IMR-90 (cell line): ENCODE measurements around the gene ITPKB. TPM values are rescaled to one million over a fixed set of nuclear protein-coding genes. Genes with fewer than 3 reads are reported as not detected.

Experiments
- ATAC-seq: fragments of 200-7000 bp; cut with Tn5 transposase; 2 replicates; pipeline ENCODE4 v1.9.1; 2020; ENCODE audit warnings: low read depth, mild to moderate bottlenecking, moderate library complexity
- BruUV-seq: library from RNA; stranded (reverse); fragments of 400-500 nt; replicated peaks from 2 replicates; lab custom pipeline; 2021; lab: Mats Ljungman, UMichigan
- CTCF ChIA-PET: fragments of 300-600 bp; formaldehyde crosslinking; extraction: SDS; loops from one replicate; lab custom pipeline; 2021; ENCODE audit warnings: antibody characterized with exemption; lab: Yijun Ruan, JAX
- POLR2A ChIA-PET: fragments of 300-600 bp; sonication (Branson Sonifier 250); formaldehyde crosslinking; loops from one replicate; lab custom pipeline; 2022; ENCODE audit warnings: antibody characterized with exemption; ENCODE audit not compliant: unreplicated experiment; lab: Charles Lee
- DNase-seq: peaks from one replicate; pipeline ENCODE4 v3.0.0; 2013
- H2AFZ ChIP-seq: replicated peaks from 2 replicates; pipeline ENCODE3; 2013; ENCODE audit warnings: low read length, mild to moderate bottlenecking; ENCODE audit not compliant: poor library complexity
- H2AK5ac ChIP-seq: 2 replicates; pipeline ENCODE4 v1.6.1; 2013; ENCODE audit warnings: low read depth, low read length, inconsistent platforms
- H2AK9ac ChIP-seq: replicated peaks from 2 replicates; pipeline ENCODE3; 2013; ENCODE audit warnings: mild to moderate bottlenecking, low read depth, low read length, moderate library complexity; ENCODE audit not compliant: poor library complexity
- H2BK120ac ChIP-seq: 2 replicates; pipeline ENCODE4 v1.6.1; 2013; ENCODE audit warnings: low read depth, low read length, inconsistent platforms
- H2BK15ac ChIP-seq: 3 replicates; pipeline ENCODE4 v1.6.1; 2013; ENCODE audit warnings: low read depth, low read length, inconsistent platforms
- H2BK20ac ChIP-seq: 2 replicates; pipeline ENCODE4 v1.6.1; 2013; ENCODE audit warnings: low read depth, mild to moderate bottlenecking, inconsistent platforms, low read length, moderate library complexity
- H2BK5ac ChIP-seq: 2 replicates; pipeline ENCODE4 v1.6.1; 2013; ENCODE audit warnings: mild to moderate bottlenecking, low read depth, low read length, inconsistent platforms; ENCODE audit not compliant: poor library complexity, severe bottlenecking
- H3K14ac ChIP-seq: replicated peaks from 2 replicates; pipeline ENCODE4 v1.6.1; 2013; ENCODE audit warnings: low read depth, low read length, inconsistent platforms
- H3K18ac ChIP-seq: 2 replicates; pipeline ENCODE4 v1.6.1; 2013; ENCODE audit warnings: low read depth, low read length, control low read depth
- H3K23ac ChIP-seq: 2 replicates; pipeline ENCODE4 v1.6.1; 2013; ENCODE audit warnings: low read depth, low read length, inconsistent platforms
- H3K27ac ChIP-seq: 2 replicates; pipeline ENCODE4 v1.5.1; 2013; ENCODE audit warnings: mild to moderate bottlenecking, control low read depth, low read length; ENCODE audit not compliant: insufficient read depth
- H3K27me3 ChIP-seq: 2 replicates; pipeline ENCODE4 v1.6.1; 2013; ENCODE audit warnings: low read length; ENCODE audit not compliant: control insufficient read depth, insufficient read depth
- H3K36me3 ChIP-seq: 2 replicates; pipeline ENCODE4 v1.6.1; 2013; ENCODE audit warnings: low read length, mixed read lengths; ENCODE audit not compliant: control insufficient read depth, insufficient read depth
- H3K4ac ChIP-seq: 2 replicates; pipeline ENCODE4 v1.6.1; 2013; ENCODE audit warnings: low read depth, low read length, inconsistent platforms
- H3K4me1 ChIP-seq: 2 replicates; pipeline ENCODE4 v1.6.1; 2013; ENCODE audit warnings: low read length, mixed read lengths; ENCODE audit not compliant: control insufficient read depth, insufficient read depth
- H3K4me2 ChIP-seq: 2 replicates; pipeline ENCODE4 v1.6.1; 2013; ENCODE audit warnings: low read depth, mild to moderate bottlenecking, control low read depth, low read length, moderate library complexity
- H3K4me3 ChIP-seq: 2 replicates; pipeline ENCODE4 v1.5.1; 2013; ENCODE audit warnings: low read depth, mild to moderate bottlenecking, control low read depth, low read length, moderate library complexity; ENCODE audit not compliant: insufficient read depth
- H3K56ac ChIP-seq: 2 replicates; pipeline ENCODE4 v1.6.1; 2013; ENCODE audit warnings: low read length, inconsistent platforms; ENCODE audit not compliant: insufficient read depth; ENCODE audit errors: extremely low read depth
- H3K79me1 ChIP-seq, 2 experiments: 2 replicates each; pipeline ENCODE4 v1.6.1; 2013; ENCODE audit warnings: low read length in 2 of 2, inconsistent platforms in 1 of 2, low read depth in 1 of 2
- H3K9ac ChIP-seq: 2 replicates; pipeline ENCODE4 v1.6.1; 2013; ENCODE audit warnings: low read depth, low read length, control low read depth
- H3K9me1 ChIP-seq: 2 replicates; pipeline ENCODE4 v1.6.1; 2013; ENCODE audit warnings: low read length, inconsistent platforms; ENCODE audit not compliant: insufficient read depth
- H3K9me3 ChIP-seq: 2 replicates; pipeline ENCODE4 v1.6.1; 2013; ENCODE audit warnings: low read length; ENCODE audit not compliant: control insufficient read depth, insufficient read depth
- H4K20me1 ChIP-seq: 2 replicates; pipeline ENCODE4 v1.6.1; 2013; ENCODE audit warnings: low read length, inconsistent platforms; ENCODE audit not compliant: insufficient read depth
- H4K5ac ChIP-seq: 2 replicates; pipeline ENCODE4 v1.6.1; 2013; ENCODE audit warnings: mild to moderate bottlenecking, low read depth, low read length, control low read depth
- H4K8ac ChIP-seq, 2 experiments: 2 replicates each; pipeline ENCODE4 v1.6.1; 2013; ENCODE audit warnings: low read depth in 2 of 2, low read length in 2 of 2, control low read depth in 1 of 2, inconsistent platforms in 1 of 2
- H4K91ac ChIP-seq: 2 replicates; pipeline ENCODE4 v1.6.1; 2013; ENCODE audit warnings: low read depth, low read length, inconsistent platforms; ENCODE audit not compliant: insufficient read depth
- BHLHE40 ChIP-seq: fragments of 150-350 bp; IDR thresholded peaks from 2 replicates; pipeline ENCODE4 v1.6.1; 2016; ENCODE audit warnings: mild to moderate bottlenecking, low read depth, low read length
- CHD1 ChIP-seq: IDR thresholded peaks from 2 replicates; pipeline ENCODE4 v1.6.1; 2012; ENCODE audit warnings: low read depth, low read length, improper control_type of control experiment
- FOS ChIP-seq: fragments of 150-350 bp; IDR thresholded peaks from 2 replicates; pipeline ENCODE4 v1.6.1; 2016; ENCODE audit warnings: low read depth, low read length
- RCOR1 ChIP-seq: IDR thresholded peaks from 2 replicates; pipeline ENCODE4 v1.6.1; 2012; ENCODE audit warnings: mild to moderate bottlenecking, low read length, improper control_type of control experiment; ENCODE audit not compliant: insufficient replicate concordance
- WGBS, 2 experiments: methylation state at CpG; one replicate each; pipeline versions ENCODE4 v1.1.5 to v1.1.7; 2013; ENCODE audit warnings: missing lambda C conversion rate in 2 of 2; ENCODE audit not compliant: insufficient read length in 1 of 2; ENCODE audit errors: extremely low coverage in 2 of 2; 5-methylcytosine and 5-hydroxymethylcytosine counted together
- dilution Hi-C: fragments of 300-500 bp; cut with HindIII; formaldehyde crosslinking; loops from one replicate; pipeline ENCODE4 v1.14.3; 2018; ENCODE audit warnings: low sequenced_read_pairs; ENCODE audit not compliant: unreplicated experiment
- in situ Hi-C: fragments of 300-500 bp; cut with MboI; formaldehyde crosslinking; loops from 3 replicates; pipeline ENCODE4 v1.14.3; 2019; ENCODE audit warnings: low sequenced_read_pairs, inconsistent platforms, mixed read lengths
- intact Hi-C: fragments of 100-400 bp; cut with micrococcal nuclease; formaldehyde crosslinking; loops from 2 replicates; pipeline ENCODE4 v1.10.0; 2022
- polyA plus RNA-seq, 3 experiments: library from polyadenylated mRNA; depleted of rRNA; stranded (reverse); fragments of >200 nt; gene quantifications; 2 replicates each; pipeline ENCODE4 v1.2.3, GENCODE V29; 2012; ENCODE audit warnings: low replicate concordance in 1 of 3
- total RNA-seq: library from RNA; depleted of rRNA; stranded (reverse); fragments of >200 nt; gene quantifications from 2 replicates; pipeline ENCODE4 v1.2.3, GENCODE V29; 2012
- TF ChIP-seq, protein P1 (sequence below): conservative IDR thresholded peaks from 2 replicates; pipeline ENCODE4 v1.5.1; 2012; ENCODE audit warnings: mild to moderate bottlenecking, low read depth, low read length, improper control_type of control experiment

ITPKB gene
- total and polyA plus RNA-seq, 2 of the 4 experiments (the other 2 are of a cell fraction): 0.72 to 1.4 TPM

- in situ Hi-C loops: no loop called here
Observed at GRCh38 chr1:226648421-226648820, 90.7 kb downstream of the ITPKB start.

More at GRCh38 chr1:226648421-226648820, 90.7 kb downstream of the ITPKB start:
- no peak for DNase-seq
- Histone ChIP-seq H3K4ac (no peak overlapping the region), H2AFZ (no peak overlapping the region), H2BK20ac (no peak overlapping the region), H2BK120ac (no peak overlapping the region), H3K9me1 (peaks cover 9% of the 10 kb centered on the region), H3K9ac (no peak overlapping the region), H3K27ac (no peak overlapping the region), H3K18ac (no peak overlapping the region), H3K14ac (no peak overlapping the region), H2BK15ac (no peak overlapping the region), H4K20me1 (no peaks in the 10 kb centered on the region), H4K5ac (no peak overlapping the region), H2BK5ac (no peak overlapping the region), H4K91ac (no peak overlapping the region), H3K36me3 (peaks cover 7% of the 10 kb centered on the region), H3K56ac (no peak overlapping the region), H3K23ac (no peak overlapping the region), H3K27me3 (no peaks in the 10 kb centered on the region), H3K9me3 (no peaks in the 10 kb centered on the region), H3K79me1 (no peaks in the 10 kb centered on the region), H3K4me3 (no peak overlapping the region), H3K4me2 (no peak overlapping the region), H2AK9ac (no peak overlapping the region), H2AK5ac (no peak overlapping the region), H3K4me1 (peaks cover 15% of the 10 kb centered on the region), H4K8ac (no peak overlapping the region)
- CTCF ChIA-PET: no interaction called here
- ATAC-seq: no peak
- no TSS peak for BruUV-seq
- dilution Hi-C loops (no loop called here), intact Hi-C loops (no loop called here)
- POLR2A ChIA-PET: no interaction called here
- TF ChIP-seq RCOR1 (no peak), CHD1 (no peak), FOS (no peak), BHLHE40 (no peak)
- TF ChIP-seq, protein P1, sequence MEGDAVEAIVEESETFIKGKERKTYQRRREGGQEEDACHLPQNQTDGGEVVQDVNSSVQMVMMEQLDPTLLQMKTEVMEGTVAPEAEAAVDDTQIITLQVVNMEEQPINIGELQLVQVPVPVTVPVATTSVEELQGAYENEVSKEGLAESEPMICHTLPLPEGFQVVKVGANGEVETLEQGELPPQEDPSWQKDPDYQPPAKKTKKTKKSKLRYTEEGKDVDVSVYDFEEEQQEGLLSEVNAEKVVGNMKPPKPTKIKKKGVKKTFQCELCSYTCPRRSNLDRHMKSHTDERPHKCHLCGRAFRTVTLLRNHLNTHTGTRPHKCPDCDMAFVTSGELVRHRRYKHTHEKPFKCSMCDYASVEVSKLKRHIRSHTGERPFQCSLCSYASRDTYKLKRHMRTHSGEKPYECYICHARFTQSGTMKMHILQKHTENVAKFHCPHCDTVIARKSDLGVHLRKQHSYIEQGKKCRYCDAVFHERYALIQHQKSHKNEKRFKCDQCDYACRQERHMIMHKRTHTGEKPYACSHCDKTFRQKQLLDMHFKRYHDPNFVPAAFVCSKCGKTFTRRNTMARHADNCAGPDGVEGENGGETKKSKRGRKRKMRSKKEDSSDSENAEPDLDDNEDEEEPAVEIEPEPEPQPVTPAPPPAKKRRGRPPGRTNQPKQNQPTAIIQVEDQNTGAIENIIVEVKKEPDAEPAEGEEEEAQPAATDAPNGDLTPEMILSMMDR: no peak
- 77% methylated on average over 2 of the region's 6 CpGs; no CpG with 5 or more reads in 1 of the 2 experiments for WGBS, 2 experiments
